IMR-90 (cell line): Measurements from ENCODE around the gene MMRN2.
A peak's percentile ranks its signal among the peaks of the same experiment; 100 is the strongest.
"Not testable (repeated sequence)": the region's sequence is repeated elsewhere in the genome, so short reads cannot be mapped to it uniquely, and the experiment has no call there.

Experiments used
- BHLHE40 ChIP-seq: fragments of 150-350 bp; IDR thresholded peaks from 2 replicates; pipeline ENCODE4 v1.6.1; 2016; ENCODE audit warnings: mild to moderate bottlenecking, low read depth, low read length
- CEBPB ChIP-seq: IDR thresholded peaks from 2 replicates; pipeline ENCODE4 v1.6.1; 2012; ENCODE audit warnings: low read depth, low read length, improper control_type of control experiment
- CTCF ChIP-seq: conservative IDR thresholded peaks from 2 replicates; pipeline ENCODE4 v1.5.1; 2012; ENCODE audit warnings: mild to moderate bottlenecking, low read depth, low read length, improper control_type of control experiment
- ELK1 ChIP-seq: fragments of 150-350 bp; IDR thresholded peaks from 2 replicates; pipeline ENCODE4 v1.6.1; 2016; ENCODE audit warnings: low read depth, mild to moderate bottlenecking, low read length, moderate library complexity, borderline replicate concordance
- FOS ChIP-seq: fragments of 150-350 bp; IDR thresholded peaks from 2 replicates; pipeline ENCODE4 v1.6.1; 2016; ENCODE audit warnings: low read depth, low read length
- MAFK ChIP-seq: IDR thresholded peaks from 2 replicates; pipeline ENCODE4 v1.6.1; 2012; ENCODE audit warnings: low read depth, low read length, improper control_type of control experiment
- MAZ ChIP-seq: IDR thresholded peaks from 2 replicates; pipeline ENCODE4 v1.6.1; 2012; ENCODE audit warnings: low read depth, mild to moderate bottlenecking, low read length, improper control_type of control experiment, moderate library complexity, borderline replicate concordance
- MXI1 ChIP-seq: IDR thresholded peaks from 2 replicates; pipeline ENCODE4 v1.6.1; 2012; ENCODE audit warnings: low read depth, mild to moderate bottlenecking, low read length, moderate library complexity, borderline replicate concordance
- POLR2A ChIP-seq: IDR thresholded peaks from 2 replicates; pipeline ENCODE4 v1.6.1; 2012; ENCODE audit warnings: mild to moderate bottlenecking, low read depth, low read length
- RAD21 ChIP-seq: IDR thresholded peaks from 2 replicates; pipeline ENCODE4 v1.6.1; 2012; ENCODE audit warnings: low read length, improper control_type of control experiment
- RFX5 ChIP-seq: IDR thresholded peaks from 2 replicates; pipeline ENCODE4 v1.8.0; 2012; ENCODE audit warnings: low read depth, mild to moderate bottlenecking, low read length, moderate library complexity
- SMC3 ChIP-seq: fragments of 150-350 bp; IDR thresholded peaks from 2 replicates; pipeline ENCODE4 v1.6.1; 2016; ENCODE audit warnings: low read depth, mild to moderate bottlenecking, antibody characterized with exemption, low read length, moderate library complexity
- USF2 ChIP-seq: fragments of 150-350 bp; IDR thresholded peaks from 2 replicates; pipeline ENCODE4 v1.6.1; 2017; ENCODE audit warnings: mild to moderate bottlenecking, antibody characterized with exemption, low read length, low read depth

- not testable (repeated sequence) for TF ChIP-seq CTCF, RAD21, POLR2A, MAFK, MAZ, ELK1, USF2, CEBPB, RFX5, SMC3, MXI1, FOS
- peak; percentile 62; the same call in 1 of the 2 replicates for TF ChIP-seq BHLHE40
Measured at GRCh38 chr10:86978457-86978856, 21.0 kb upstream of the MMRN2 start.
